ENCODE measurements around the gene CCL18.

Gene CCL18

GRCh38 chr17:36068524-36068923, 4.5 kb downstream of the CCL18 start:
- H3K36me3 ChIP-seq (ENCODE audit: control insufficient read depth, low read length) = no peaks in the 10 kb centered on the region
- H3K4me2 ChIP-seq (ENCODE audit: low read length) = no peak overlapping the region
- H3K9me2 ChIP-seq (replicated peaks; ENCODE audit: control insufficient read depth, low read length) = no peaks in the 10 kb centered on the region
- H3K9me3 ChIP-seq (ENCODE audit: control insufficient read depth, insufficient read depth, low read length) = no peaks in the 10 kb centered on the region
- H3K4me3 ChIP-seq (ENCODE audit: low read length) = no peak overlapping the region
- H3K27ac ChIP-seq (ENCODE audit: low read depth, low read length) = no peak overlapping the region
- H4K20me1 ChIP-seq (ENCODE audit: control insufficient read depth, insufficient read depth, low read depth, low read length) = no peaks in the 10 kb centered on the region
- H3F3A ChIP-seq (ENCODE audit: control insufficient read depth, insufficient read depth) = no peaks in the 10 kb centered on the region
- no peaks in the 10 kb centered on the region for H3K79me2 ChIP-seq (ENCODE audit: control insufficient read depth, low read length)
- H3K27me3 ChIP-seq (ENCODE audit: control insufficient read depth, low read length) = peaks cover 19% of the 10 kb centered on the region
- no peaks in the 10 kb centered on the region for H3K4me1 ChIP-seq (ENCODE audit: control insufficient read depth, low read length)
- TF ChIP-seq CTCF (IDR thresholded peaks at IDR 0.05; ENCODE audit: low read depth, low read length, poor library complexity, severe bottlenecking) (no peak), EZH2phosphoT487 (IDR thresholded peaks at IDR 0.05; ENCODE audit: borderline replicate concordance, low read length) (no peak)

GRCh38 chr17:36069136-36069535, 5.1 kb downstream of the CCL18 start:
- Histone ChIP-seq H3K4me1 (ENCODE audit: control insufficient read depth, low read length) (no peaks in the 10 kb centered on the region), H3K27me3 (ENCODE audit: control insufficient read depth, low read length) (peaks cover 24% of the 10 kb centered on the region), H3K27ac (ENCODE audit: low read depth, low read length) (no peak overlapping the region), H3K4me2 (ENCODE audit: low read length) (no peak overlapping the region), H3K79me2 (ENCODE audit: control insufficient read depth, low read length) (no peaks in the 10 kb centered on the region), H3K9me2 (replicated peaks; ENCODE audit: control insufficient read depth, low read length) (no peaks in the 10 kb centered on the region), H3K9me3 (ENCODE audit: control insufficient read depth, insufficient read depth, low read length) (no peaks in the 10 kb centered on the region), H3F3A (ENCODE audit: control insufficient read depth, insufficient read depth) (no peaks in the 10 kb centered on the region), H4K20me1 (ENCODE audit: control insufficient read depth, insufficient read depth, low read depth, low read length) (no peaks in the 10 kb centered on the region), H3K36me3 (ENCODE audit: control insufficient read depth, low read length) (no peaks in the 10 kb centered on the region), H3K4me3 (ENCODE audit: low read length) (no peak overlapping the region)
- TF ChIP-seq EZH2phosphoT487 (IDR thresholded peaks at IDR 0.05; ENCODE audit: borderline replicate concordance, low read length) (no peak), CTCF (IDR thresholded peaks at IDR 0.05; ENCODE audit: low read depth, low read length, poor library complexity, severe bottlenecking) (no peak)

GRCh38 chr17:36070427-36070826, 6.4 kb downstream of the CCL18 start:
- H3K4me2 ChIP-seq (ENCODE audit: low read length) = no peak overlapping the region

More at GRCh38 chr17:36070427-36070826, 6.4 kb downstream of the CCL18 start:
- Histone ChIP-seq H3K4me1 (ENCODE audit: control insufficient read depth, low read length) (no peaks in the 10 kb centered on the region), H3K36me3 (ENCODE audit: control insufficient read depth, low read length) (no peaks in the 10 kb centered on the region), H3K9me3 (ENCODE audit: control insufficient read depth, insufficient read depth, low read length) (no peaks in the 10 kb centered on the region), H3F3A (ENCODE audit: control insufficient read depth, insufficient read depth) (no peaks in the 10 kb centered on the region), H3K4me3 (ENCODE audit: low read length) (no peak overlapping the region), H4K20me1 (ENCODE audit: control insufficient read depth, insufficient read depth, low read depth, low read length) (no peaks in the 10 kb centered on the region), H3K9me2 (replicated peaks; ENCODE audit: control insufficient read depth, low read length) (no peaks in the 10 kb centered on the region), H3K27ac (ENCODE audit: low read depth, low read length) (no peak overlapping the region), H3K27me3 (ENCODE audit: control insufficient read depth, low read length) (peaks cover 21% of the 10 kb centered on the region), H3K79me2 (ENCODE audit: control insufficient read depth, low read length) (no peaks in the 10 kb centered on the region)
- TF ChIP-seq EZH2phosphoT487 (IDR thresholded peaks at IDR 0.05; ENCODE audit: borderline replicate concordance, low read length) (no peak), CTCF (IDR thresholded peaks at IDR 0.05; ENCODE audit: low read depth, low read length, poor library complexity, severe bottlenecking) (no peak)

All from DOHH2 (cell line).